GM12878 (cell line): ENCODE data around the gene PROX1.

ENCODE experiments used
- ATF2 ChIP-seq: IDR thresholded peaks from 2 replicates; pipeline ENCODE4 v1.6.1; 2012; ENCODE audit warnings: low read length, inconsistent platforms
- CTCF ChIP-seq, 3 experiments: IDR thresholded peaks in 2 of 3; conservative IDR thresholded peaks in 1 of 3; 2 replicates each; pipeline ENCODE4 v1.5.1; 2011; ENCODE audit warnings: low read depth in 3 of 3, low read length in 3 of 3, mild to moderate bottlenecking in 3 of 3, control low read depth in 2 of 3, moderate library complexity in 2 of 3, inconsistent platforms in 1 of 3, mixed read lengths in 1 of 3; ENCODE audit not compliant: control insufficient read depth in 2 of 3, insufficient read depth in 1 of 3; ENCODE audit errors: extremely low read depth in 1 of 3
- HCFC1 ChIP-seq: fragments of 150-350 bp; IDR thresholded peaks from 2 replicates; pipeline ENCODE4 v1.6.1; 2014; ENCODE audit warnings: low read length
- TAF1 ChIP-seq: IDR thresholded peaks from 2 replicates; pipeline ENCODE4 v1.6.1; 2011; ENCODE audit warnings: mild to moderate bottlenecking, low read depth, low read length, borderline replicate concordance

DNA sequence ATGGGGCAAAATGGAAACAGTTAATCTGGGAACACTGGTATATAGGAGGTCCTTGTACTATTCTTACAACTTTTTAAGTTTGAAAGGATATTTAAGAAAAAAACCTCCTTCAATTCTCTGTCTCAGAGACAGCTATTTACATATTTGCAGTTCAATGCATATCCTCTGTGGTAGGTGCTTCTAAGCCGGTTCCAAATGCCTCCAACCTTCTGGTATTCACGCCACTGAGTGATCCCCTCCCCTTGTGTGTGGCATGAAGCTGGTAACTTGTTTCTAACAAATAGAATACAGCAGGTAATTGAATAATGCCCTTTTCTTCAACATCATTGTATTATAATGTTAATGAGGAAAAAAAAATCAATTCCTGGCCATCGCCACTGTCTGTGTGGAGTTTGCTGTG lies 91.2 kb downstream of the PROX1 start:
- no peak for TF ChIP-seq ATF2
- no peak for TF ChIP-seq TAF1
- TF ChIP-seq HCFC1, result no peak
- no peak for TF ChIP-seq CTCF (IDR thresholded peaks at IDR 0.05 in 2 of 3, conservative IDR thresholded peaks at IDR 0.05 in 1 of 3; ENCODE audit: control insufficient read depth in 2 of 3, extremely low read depth in 1 of 3, insufficient read depth in 1 of 3, low read depth in 3 of 3, low read length in 3 of 3)
